GM18951 (cell line): ENCODE data around the gene C6orf163.
"Not testable (repeated sequence)": the region's sequence is repeated elsewhere in the genome, so short reads cannot be mapped to it uniquely, and the experiment has no call there.

Source experiments
- POLR2A ChIP-seq: IDR thresholded peaks from 4 replicates; pipeline ENCODE4 v1.6.1; 2011; ENCODE audit warnings: mild to moderate bottlenecking; ENCODE audit not compliant: insufficient read length, insufficient read depth; ENCODE audit errors: extremely low read depth
- in situ Hi-C: fragments of 300-500 bp; cut with MboI; formaldehyde crosslinking; loops from one replicate; pipeline ENCODE4 v1.12.0; 2022; ENCODE audit warnings: low sequenced_read_pairs, mixed read lengths, inconsistent platforms; ENCODE audit not compliant: unreplicated experiment

The C6orf163 gene

DNA sequence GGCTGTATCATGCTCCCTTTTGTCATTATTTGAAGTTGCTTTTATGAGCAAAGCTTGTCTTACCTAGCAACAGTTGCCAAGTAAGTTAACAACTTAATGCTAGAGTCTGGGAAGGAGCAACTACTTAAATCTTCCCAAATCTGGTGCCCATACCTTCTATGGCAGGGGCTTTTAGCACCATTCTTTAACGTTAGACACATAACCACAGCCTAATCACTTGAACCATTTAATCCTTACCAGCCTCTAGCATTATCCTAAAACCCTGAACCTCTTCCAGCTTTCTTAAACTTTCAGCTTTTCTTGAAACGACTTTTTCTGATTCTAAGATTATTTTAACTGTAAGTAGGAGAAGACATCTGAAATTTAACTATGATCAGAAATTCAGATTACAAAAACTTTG, at the start of gene C6orf163:
TSS of gene C6orf163 (plus strand) at position 83 of the 400 bp plus-strand sequence. CDS start at position 370, 287 bp downstream.
- no peak for TF ChIP-seq POLR2A
- in situ Hi-C loops: no loop called here

DNA sequence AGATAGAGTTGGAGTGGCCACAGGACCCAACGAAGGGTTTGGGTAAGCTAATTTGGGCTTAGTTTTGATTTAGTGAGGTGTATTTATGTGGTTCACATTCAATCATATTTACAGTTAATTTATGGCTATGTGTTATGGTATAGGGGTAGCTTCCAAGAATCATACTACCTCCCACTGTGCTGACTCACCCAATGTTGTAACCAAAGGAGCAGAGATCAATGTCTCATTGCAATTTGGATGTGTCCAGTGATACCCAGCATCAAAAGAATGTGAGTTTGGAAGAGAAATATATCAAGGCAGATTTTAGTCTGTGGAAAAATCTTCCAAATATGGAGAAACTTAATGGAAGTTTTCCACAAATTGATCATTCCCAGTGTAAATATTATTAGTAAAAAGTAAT, 47.5 kb upstream of the C6orf163 start:
- in situ Hi-C loops: no loop called here
- no peak for TF ChIP-seq POLR2A

DNA sequence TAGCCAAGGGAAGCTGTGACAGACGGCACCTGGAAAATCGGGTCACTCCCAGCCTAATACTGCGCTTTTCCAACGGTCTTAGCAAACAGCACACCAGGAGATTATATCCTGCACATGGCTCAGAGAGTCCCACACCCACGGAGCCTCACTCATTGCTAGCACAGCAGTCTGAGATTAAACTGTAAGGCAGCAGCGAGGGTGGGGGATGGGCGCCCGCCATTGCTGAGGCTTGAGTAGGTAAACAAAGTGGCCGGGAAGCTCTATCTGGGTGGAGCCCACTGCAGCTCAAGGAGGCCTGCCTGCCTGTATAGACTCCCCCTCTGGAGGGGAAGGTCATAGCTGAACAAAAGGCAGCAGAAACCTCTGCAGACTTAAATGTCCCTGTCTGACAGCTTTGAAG, 43.3 kb upstream of the C6orf163 start:
- in situ Hi-C loops: not testable (repeated sequence)

DNA sequence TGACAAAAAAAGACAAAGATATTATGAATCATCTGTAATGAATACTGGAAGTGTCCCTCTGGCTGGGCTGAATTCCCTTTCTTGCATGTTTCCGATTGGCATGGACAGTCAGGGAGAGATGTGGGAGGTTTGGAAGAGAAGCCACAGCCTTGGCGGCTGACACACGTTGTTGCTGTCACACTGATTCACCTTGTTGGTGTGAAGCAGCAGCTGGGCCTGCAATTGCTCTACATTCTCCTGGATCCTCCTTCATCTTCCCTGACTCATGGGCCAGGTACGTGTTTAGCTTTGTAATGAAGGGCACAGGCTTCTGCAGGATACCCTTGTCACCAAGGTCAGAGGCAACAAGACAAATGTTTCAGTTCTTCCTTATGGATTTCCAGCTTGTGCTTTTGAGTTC, 35.6 kb upstream of the C6orf163 start:
- no peak for TF ChIP-seq POLR2A
- in situ Hi-C loops: no loop called here

DNA sequence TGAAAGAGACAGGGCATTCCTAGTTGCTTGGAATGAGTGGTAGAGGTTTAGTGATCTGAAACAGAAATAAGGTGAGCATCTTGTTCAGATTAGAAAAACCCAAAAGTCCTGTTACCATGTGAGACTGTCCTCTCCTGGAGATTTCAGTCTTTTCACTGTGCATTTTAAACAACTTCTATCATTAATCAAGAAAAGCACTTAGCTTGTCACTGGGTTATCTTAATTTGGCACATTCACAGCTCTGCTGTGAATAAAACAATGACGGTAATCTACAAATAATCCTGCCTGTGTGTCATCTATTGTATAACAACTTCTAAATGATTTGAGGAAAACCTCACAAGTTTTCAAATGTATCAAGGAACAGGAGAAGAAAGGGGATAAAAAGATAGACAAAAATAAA, 31.8 kb upstream of the C6orf163 start:
- no peak for TF ChIP-seq POLR2A
- in situ Hi-C loops: no loop called here

DNA sequence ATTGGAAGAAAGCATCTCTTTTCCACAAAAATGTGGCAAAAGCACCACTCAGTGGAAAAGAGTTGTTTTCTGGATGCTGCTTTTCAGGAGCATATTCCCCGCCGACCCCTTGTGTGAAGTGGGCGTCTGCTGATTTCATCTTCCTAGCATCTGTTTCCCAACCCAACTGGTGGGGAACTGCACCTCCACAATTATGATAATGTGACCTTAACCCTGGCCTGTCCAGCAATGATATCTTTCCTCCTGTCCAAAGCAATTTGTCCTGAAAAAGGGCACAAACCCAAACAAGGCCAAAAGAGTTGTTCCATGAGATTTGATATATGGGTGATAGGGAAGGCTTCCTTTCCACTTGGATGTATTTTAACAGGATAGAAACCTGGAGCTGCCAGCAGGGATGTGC, 29.5 kb upstream of the C6orf163 start:
- no peak for TF ChIP-seq POLR2A
- in situ Hi-C loops: no loop called here

DNA sequence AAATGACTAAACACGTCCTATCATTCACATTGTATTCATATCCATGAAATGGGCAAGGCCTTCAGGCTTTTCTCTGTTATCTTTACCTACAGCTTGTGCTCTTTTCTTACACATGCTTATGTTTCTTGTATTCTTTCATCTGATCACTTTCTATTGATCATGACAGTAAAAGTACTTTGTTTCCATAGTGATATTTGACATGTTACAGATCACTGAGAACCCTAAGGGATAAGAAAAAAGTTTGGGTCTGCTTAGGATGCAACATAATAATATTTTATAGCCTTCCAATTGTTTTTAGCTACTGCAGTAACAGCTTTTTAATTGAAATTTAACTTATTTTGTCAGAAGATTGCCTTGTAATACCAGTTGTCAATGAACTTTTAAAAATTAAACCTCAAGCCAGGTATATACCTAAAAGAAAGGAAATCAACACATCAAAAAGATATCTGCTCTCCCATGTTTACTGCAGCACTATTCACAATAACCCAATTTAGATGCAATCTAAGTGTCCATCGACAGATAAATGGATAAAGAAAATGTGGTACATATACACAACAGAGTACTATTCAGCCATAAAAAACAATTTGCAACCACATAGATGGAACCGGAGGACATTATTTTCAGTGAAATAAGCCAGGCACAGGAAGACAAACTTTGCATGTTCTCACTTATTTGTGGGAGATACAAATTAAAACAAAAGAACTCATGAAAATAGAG, 25.2 kb upstream of the C6orf163 start:
- no peak for TF ChIP-seq POLR2A
- in situ Hi-C loops: no loop called here

DNA sequence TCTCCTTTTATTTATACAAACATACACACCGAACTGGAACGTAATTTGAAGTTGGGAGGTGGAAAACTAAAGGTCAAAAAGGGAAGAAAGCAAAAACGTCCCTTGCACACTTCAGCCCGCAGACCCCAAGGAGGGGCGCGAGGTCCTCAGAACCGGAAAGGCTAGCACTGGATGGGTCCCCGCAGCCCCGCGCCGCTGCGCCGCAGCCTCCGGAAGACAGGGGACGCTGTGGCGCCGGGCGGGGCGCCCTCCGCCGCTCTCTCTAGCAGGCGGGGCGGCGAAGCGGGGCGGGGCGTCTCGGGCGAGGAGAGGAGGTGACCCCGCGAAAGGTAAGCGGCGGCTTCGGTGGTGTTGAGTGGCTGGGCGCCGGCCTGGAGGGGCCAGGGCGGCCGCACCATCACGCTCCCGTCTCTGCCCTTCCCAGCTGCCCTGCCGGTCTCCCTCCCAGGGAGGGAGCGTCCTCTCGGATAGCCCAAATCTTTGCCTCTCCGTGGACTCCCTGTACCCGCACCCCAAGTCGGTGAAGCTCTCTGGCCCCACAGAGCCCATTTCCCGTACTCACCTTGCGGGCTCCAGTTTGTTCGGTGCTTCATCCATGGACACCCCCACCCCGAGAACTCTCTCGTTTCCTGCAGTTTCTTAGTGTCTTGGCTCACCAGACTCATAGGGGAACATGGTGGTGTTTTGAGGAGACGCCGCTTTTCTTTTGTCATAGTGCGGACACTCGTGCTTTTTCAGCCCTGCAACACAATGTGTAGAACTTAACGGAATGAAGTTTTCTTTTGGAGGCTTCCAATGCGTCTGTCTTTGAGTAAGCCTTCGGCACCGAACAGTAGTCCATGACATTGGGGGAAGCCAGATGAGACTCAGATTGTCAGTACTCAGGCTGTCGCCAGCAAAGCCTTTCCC, 22.1 kb upstream of the C6orf163 start, which contains the start of gene SMIM8:
TSS of gene SMIM8 (plus strand) at position 285 of the 909 bp plus-strand sequence. CDS start 14,444 bp downstream, outside the sequence.
- in situ Hi-C loops: no loop called here
- TF ChIP-seq POLR2A: peak; percentile 89

DNA sequence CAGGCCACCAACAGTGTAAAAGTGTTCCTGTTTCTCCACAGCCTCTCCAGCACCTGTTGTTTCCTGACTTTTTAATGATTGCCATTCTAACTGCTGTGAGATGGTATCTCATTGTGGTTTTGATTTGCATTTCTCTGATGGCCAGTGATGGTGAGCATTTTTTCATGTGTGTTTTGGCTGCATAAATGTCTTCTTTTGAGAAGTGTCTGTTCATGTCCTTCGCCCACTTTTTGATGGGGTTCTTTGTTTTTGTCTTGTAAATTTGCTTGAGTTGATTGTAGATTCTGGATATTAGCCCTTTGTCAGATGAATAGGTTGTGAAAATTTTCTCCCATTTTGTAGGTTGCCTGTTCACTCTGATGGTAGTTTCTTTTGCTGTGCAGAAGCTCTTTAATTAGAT, 20.7 kb upstream of the C6orf163 start:
- in situ Hi-C loops: not testable (repeated sequence)

DNA sequence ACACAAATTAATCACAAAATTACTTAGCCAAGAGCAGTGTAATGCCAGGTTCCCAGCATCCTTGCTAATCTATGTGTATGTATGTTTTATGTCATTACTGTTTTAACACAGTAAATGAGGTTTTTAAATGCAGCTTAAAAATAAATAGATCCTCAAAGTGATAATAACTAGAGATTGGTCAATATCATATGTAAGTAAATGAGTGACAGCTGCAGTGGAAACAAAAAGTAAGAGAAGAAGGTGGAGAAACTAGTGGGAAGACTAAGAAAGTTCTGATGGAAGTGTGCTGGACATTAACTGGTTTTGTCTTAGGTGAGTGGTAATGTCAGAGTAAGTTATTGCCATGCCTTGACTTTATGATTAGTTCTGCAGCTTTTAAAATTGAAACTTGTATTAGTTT, 13.7 kb upstream of the C6orf163 start:
- TF ChIP-seq POLR2A: no peak
- in situ Hi-C loops: no loop called here

DNA sequence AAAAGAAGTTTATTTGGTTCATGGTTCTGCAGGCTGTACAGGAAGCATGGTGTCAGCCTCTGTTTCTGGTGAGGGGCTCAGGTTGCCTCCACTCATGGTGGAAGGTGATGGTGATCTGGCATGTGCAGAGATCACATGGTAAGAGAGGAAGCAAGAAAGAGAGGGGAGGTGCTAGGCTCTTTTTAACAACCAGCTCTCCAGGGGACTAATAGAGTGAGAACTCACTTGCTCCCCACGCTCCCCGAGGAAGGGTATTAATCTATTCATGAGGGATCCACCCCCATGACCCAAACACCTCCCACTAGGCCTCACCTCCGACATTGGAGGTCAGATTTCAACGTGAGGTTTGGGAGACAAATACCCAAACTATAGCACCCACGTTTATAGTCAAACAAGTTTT, 11.6 kb upstream of the C6orf163 start:
- in situ Hi-C loops: no loop called here
- TF ChIP-seq POLR2A: no peak

DNA sequence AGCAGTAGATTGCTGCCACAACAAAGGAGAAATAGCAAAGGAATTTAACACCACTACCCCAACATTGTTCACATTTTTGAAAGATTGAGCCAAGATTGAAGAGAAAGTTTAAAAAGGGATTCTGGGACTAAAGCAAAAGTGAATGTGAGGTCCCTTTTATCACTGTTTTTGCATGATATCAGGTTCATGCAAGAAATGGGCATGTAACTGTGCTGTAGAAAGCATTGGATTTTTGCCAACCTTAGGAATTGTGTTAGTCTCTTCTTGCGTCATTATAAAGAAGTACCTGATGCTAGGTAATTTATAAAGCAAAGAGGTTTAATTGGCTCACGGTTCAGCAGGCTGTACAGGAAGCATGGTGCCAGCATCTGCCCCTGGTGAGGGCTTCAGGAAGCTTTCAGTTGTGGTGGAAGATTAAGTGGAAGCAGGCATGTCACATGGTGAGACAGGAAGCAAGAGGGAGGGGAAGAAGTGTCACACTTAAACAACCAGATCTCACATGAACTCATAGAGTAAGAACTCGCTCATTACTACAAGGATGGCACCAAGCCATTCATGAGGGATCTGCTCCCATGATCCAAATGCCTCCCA, 10.9 kb upstream of the C6orf163 start:
- TF ChIP-seq POLR2A: no peak
- in situ Hi-C loops: no loop called here

DNA sequence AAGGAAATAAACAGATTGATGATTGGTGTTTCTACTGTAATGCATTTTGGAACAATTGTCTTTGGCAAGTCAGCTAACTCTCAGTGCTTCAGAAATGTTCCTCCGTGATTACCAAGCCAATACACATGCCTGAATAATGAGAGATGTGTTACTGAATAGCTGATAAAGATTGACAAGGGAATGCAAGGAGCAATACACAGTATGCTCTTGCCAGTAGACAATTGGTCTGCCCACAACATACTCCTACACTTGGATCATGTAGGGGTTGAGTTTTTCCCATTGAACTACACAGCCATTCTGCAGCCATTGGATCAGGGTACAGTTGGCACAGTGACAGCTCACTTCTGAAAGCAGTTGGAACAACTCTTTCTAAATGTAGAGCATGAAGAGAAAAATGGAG, 9.9 kb upstream of the C6orf163 start:
- in situ Hi-C loops: no loop called here
- no peak for TF ChIP-seq POLR2A

DNA sequence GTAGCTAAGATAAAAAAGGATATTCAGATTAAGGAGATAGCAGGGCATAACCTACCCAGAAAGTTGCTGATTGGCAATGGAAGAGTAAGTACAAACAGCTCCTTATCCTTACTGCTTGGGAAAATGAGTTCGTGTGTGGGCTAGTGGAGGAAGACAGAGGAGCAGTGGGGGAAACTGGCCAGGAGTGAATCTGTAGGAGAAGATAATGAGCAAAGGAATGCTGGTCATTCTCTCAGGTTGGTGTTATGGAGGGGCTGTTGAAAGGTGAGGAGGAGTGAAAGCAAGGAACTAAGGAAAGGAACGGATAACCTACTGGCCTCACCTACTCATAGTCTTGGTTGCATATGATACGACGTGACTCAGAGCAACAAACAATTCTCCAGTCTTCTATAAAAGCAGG, 8.2 kb upstream of the C6orf163 start:
- TF ChIP-seq POLR2A: no peak
- in situ Hi-C loops: no loop called here

DNA sequence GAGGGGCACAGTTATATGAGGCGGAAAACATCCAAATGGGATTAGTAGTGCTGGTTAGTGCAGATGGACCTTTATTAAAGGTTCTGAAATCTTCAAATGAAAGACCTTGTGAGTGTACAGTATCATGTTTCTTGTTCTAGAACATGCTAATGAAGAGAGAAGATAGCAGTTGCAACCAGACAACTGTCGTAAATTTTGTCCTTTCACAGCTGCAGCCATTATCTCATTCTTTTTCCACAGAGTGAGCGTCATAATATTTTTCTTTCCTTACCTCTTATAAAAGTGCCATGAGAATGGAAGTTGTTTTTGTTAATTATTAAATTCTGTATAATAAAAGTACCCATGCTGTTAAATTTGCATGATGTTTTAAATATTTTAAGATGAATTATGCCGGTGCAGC, 4.4 kb upstream of the C6orf163 start:
- in situ Hi-C loops: no loop called here
- TF ChIP-seq POLR2A: no peak
